ENCODE data around the gene SF1. TPM values are rescaled to one million over a fixed set of nuclear protein-coding genes. Genes with fewer than 3 reads are reported as not detected.
"Not testable (repeated sequence)": the region's sequence is repeated elsewhere in the genome, so short reads cannot be mapped to it uniquely, and the experiment has no call there.

SF1 gene
- total RNA-seq (2014; rRNA removed; shearing (Covaris generic)) = 79.6 and 94.1 TPM in 2 replicates

GRCh38 chr11:64778473-64779298, at the start of gene SF1:
TSS of gene SF1 (minus strand) at chr11:64778542. CDS start at chr11:64778392, 150 bp downstream.
- DNase-seq (ENCODE audit: low spot score) = peak; percentile 100

GRCh38 chr11:64827451-64827839, 49.1 kb upstream of the SF1 start:
- no peak for DNase-seq (ENCODE audit: low spot score)

GRCh38 chr11:64826578-64827450, 48.5 kb upstream of the SF1 start:
- DNase-seq (ENCODE audit: low spot score) = no peak

GRCh38 chr11:64826062-64826461, 47.7 kb upstream of the SF1 start:
- DNase-seq (ENCODE audit: low spot score) = no peak

GRCh38 chr11:64823568-64824119, 45.3 kb upstream of the SF1 start:
- no peak for DNase-seq (ENCODE audit: low spot score)

- no peak for DNase-seq (ENCODE audit: low spot score)
Observed at GRCh38 chr11:64817476-64817875, 39.1 kb upstream of the SF1 start.

GRCh38 chr11:64815433-64815832, 37.1 kb upstream of the SF1 start:
- not testable (repeated sequence) for DNase-seq (ENCODE audit: low spot score)

- no peak for DNase-seq (ENCODE audit: low spot score)
Observed at GRCh38 chr11:64814712-64815187, 36.4 kb upstream of the SF1 start.

- DNase-seq (ENCODE audit: low spot score) = no peak
Observed at GRCh38 chr11:64813826-64814225, 35.5 kb upstream of the SF1 start.

- no peak for DNase-seq (ENCODE audit: low spot score)
Observed at GRCh38 chr11:64810891-64811272, 32.5 kb upstream of the SF1 start.

GRCh38 chr11:64810271-64810890, 32.0 kb upstream of the SF1 start, which contains the start of gene MEN1:
TSS of gene MEN1 (minus strand) at chr11:64810551. CDS start at chr11:64810109, 442 bp downstream.
- DNase-seq (ENCODE audit: low spot score) = peak; percentile 95

GRCh38 chr11:64809781-64810241, 31.5 kb upstream of the SF1 start:
- no peak for DNase-seq (ENCODE audit: low spot score)

GRCh38 chr11:64805481-64805880, 27.1 kb upstream of the SF1 start:
- no peak for DNase-seq (ENCODE audit: low spot score)

GRCh38 chr11:64804346-64805210, 26.2 kb upstream of the SF1 start:
- DNase-seq (ENCODE audit: low spot score) = no peak

- no peak for DNase-seq (ENCODE audit: low spot score)
Observed at GRCh38 chr11:64803846-64804345, 25.6 kb upstream of the SF1 start.

GRCh38 chr11:64803158-64803845, 25.0 kb upstream of the SF1 start, which contains the start of gene MAP4K2:
TSS of gene MAP4K2 (minus strand) at chr11:64803214. CDS start at chr11:64803149, 65 bp downstream.
- DNase-seq (ENCODE audit: low spot score) = peak; percentile 75

GRCh38 chr11:64802370-64803157, 24.2 kb upstream of the SF1 start:
- no peak for DNase-seq (ENCODE audit: low spot score)

- no peak for DNase-seq (ENCODE audit: low spot score)
Observed at GRCh38 chr11:64801561-64802369, 23.4 kb upstream of the SF1 start.

Data from H4 (cell line).